Right renal pelvis (tissue), 4 donors: ENCODE results near the gene CSMD2. TPM values are rescaled to one million over a fixed set of nuclear protein-coding genes. Genes with fewer than 3 reads are reported as not detected.

Source experiments
- DNase-seq, 4 donors: peaks; one replicate each; pipeline ENCODE4 v3.0.0-alpha.2; 2013; ENCODE audit warnings: low read depth in 4 of 4, low spot score in 3 of 4, missing footprints in 1 of 4
- polyA plus RNA-seq, 4 donors: library from polyadenylated mRNA; unstranded; fragments of 120-200 nt; gene quantifications; one replicate each; pipeline ENCODE4 v1.2.1, GENCODE V29; 2013; ENCODE audit not compliant: insufficient read length in 4 of 4

Gene CSMD2
- polyA plus RNA-seq, 4 donors: 0.83 to 1.3 (median 1.2) TPM

- no peak for DNase-seq
Observed at GRCh38 chr1:34060901-34061415, 104.1 kb downstream of the CSMD2 start.

GRCh38 chr1:34060187-34060730, 104.8 kb downstream of the CSMD2 start:
- no peak for DNase-seq

DNA sequence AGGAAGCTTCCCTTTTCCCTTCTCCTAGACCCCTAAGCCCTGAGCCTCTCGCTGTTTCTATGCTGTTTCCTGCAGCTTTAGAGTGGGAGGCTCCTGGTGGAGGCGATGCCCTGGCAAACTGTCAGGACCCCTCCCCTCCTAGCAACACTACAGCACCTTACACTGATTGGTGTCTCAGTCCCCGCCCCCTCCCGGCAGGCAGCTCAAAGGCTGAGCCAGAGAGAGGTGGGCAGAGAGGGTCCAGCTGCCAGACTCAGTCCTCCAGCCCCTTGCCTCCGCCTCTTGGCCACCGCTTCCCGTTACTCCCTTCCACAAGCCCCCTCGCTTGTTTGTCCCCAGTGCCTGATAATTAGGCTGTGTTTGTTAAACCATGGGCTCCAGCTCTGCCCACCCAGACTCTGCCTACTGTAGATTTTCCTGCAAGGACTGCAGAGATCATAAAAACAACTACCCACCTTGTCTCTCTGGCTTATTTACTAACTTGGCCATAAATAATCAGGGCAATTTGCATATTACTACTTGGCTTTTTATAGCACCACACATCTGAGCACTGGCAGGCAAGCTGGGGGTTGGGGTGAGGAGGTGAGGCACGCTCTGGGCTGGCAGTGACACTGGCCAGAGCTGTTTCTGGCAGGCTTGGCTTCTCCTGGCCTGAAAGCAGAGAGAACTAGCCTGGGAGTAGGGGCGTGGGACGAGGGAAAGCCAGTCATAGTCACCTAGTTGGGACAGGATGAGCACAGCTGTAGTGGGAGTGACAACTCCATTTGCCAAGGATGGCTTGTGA, 107.5 kb downstream of the CSMD2 start:
- DNase-seq: no peak

DNA sequence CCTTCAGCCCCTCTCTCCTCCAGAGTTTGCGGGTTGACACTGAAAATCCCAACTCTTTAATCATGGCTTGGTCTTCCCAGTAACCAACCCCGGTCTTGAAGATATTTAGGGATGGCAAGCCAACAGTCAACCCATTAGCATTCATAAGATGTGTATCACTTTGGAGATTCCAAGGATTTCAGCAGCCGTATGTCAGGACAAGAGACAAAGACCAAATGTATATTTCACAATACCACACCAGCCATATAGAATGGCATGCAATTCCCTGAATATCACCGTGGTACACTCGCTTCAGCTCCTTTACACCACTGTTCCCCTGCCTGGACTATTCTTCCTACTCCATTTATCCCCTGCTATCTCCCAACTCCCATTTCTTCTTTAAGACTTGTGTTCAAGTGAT, 109.2 kb downstream of the CSMD2 start:
- DNase-seq: no peak

DNA sequence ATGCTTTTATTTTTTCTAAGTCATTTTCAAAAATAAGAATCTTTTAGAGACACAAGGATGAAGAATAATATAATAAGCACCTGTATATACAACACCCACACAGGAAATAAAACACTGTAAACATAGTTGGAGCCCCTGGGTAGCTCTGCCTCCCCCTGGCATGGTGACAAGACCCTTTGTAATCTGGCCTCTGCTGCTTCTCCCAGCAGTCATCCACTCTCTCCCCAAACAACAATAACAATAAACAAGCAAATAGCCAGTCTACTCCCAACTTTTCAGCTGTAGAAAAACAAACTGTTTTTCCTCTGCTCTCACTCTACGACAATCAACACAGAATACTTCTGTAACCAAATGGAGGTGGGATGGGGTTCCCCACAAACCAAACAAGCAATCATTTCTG, 110.1 kb downstream of the CSMD2 start:
- DNase-seq: no peak

DNA sequence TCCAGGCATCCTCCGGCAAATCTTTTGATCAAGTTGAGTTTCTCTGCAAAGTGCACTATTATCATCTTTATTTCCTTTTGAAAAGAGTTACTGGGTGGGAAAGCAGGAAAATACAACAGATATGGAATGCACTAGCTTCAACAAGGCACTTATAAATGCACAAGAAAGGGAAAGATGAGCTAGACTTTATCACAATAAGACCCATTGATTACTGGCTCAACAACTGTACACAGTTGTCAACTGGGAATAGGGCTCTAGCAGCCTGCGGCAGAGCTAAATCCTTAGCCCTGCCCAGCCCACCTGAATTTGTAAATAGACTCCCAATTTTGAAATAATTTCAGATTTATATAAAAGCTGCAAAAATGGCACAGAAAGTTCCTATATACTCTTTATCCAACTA, 111.4 kb downstream of the CSMD2 start:
- DNase-seq: no peak

DNA sequence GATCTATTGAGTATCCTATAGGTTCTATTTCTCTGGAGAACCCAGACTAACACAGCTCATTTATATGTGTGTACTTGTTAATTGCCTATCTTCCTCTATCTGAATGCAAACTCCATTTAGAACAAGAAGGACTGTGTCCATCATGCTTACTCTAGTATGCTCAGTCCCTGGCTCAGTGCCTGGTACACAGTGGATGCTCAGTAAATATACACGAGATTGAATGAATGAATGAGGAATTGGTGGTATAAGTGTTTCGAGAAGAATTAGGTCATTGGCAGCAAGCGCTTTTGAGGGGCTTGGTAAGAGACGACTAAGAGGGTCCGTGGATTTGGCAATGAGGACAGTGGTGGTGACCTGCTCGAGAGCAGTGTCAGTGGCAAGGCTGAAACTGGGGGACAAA, 112.5 kb downstream of the CSMD2 start:
- no peak for DNase-seq

DNA sequence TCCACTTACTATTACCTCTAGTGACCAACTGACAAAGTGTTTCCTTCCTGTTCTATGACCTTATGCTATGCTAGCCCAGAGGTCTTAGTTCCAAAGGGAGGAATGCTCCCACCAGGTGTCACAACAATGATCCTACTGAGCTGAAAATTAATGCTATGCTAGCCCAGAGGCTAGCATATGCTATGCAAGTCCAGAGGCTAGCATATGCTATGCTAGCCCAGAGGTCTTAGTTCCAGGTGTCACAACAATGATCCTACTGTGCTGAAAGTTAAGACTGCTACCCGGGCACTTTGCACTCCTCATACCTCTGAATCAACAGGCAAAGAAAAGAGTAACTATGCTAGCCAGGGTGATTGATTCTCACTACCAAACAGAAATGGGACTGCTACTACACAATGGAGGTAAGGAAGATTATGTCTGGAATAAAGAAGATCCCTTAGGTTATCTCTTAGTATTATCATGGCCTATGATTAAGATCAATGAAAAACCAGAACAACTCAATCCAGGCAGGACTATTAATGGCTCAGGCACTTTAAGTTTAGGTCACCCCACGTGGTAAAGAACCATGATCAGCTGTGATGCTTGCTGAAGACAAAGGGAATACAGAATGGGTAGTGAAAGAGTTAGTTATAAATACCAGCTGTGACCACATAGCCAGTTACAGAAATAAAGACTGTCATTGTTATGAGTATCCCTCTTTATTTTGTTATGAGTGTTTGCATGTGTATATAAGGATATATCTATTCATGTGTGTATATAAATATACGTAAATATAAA, 114.1 kb downstream of the CSMD2 start:
- no peak for DNase-seq

- no peak for DNase-seq
Observed at GRCh38 chr1:34049994-34050393, 115.0 kb downstream of the CSMD2 start.

- DNase-seq: no peak
Observed at GRCh38 chr1:34049477-34049876, 115.6 kb downstream of the CSMD2 start.

DNA sequence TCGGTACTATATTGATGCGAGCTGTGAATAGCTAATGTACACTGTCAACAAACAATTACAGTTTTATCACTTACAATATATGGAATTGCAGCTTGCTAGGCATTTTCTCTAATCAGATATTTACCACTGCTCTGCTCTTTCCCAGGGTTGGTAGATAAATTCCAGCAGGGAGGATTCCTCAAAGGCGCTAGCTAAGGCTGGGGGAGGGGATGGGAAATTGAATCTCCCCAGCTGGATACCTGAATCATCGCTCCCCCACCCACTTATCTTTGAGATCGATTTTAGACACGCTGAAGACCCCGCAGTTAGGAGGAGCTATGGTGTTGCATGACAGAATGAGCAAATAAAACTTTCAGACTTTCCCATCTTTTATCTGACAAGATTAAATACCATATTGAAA, 127.2 kb downstream of the CSMD2 start:
- DNase-seq: no peak

DNA sequence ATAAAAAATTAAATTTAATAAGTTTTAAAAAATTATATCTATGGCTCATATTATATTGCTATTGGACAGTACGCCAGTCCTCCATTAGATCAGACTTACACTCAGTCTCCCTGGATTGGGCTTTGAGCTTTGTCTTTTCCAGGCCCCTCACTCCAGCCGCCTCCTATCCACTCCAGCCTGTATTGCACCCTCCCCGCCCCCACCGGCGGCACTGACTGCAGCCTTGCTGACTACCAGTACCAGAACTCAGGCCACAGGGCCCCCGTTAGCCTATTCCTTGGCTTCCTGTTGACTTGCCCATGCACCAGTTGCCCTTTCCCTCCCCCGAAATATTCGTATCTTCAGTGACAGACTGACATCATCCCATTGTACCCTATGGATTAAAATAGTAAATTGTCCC, 127.9 kb downstream of the CSMD2 start:
- DNase-seq: no peak

GRCh38 chr1:34034036-34034435, 131.0 kb downstream of the CSMD2 start:
- no peak for DNase-seq

GRCh38 chr1:34029954-34030353, 135.1 kb downstream of the CSMD2 start:
- no peak for DNase-seq

GRCh38 chr1:34029515-34029914, 135.5 kb downstream of the CSMD2 start:
- DNase-seq: no peak

GRCh38 chr1:34028381-34029055, 136.5 kb downstream of the CSMD2 start:
- no peak for DNase-seq

DNA sequence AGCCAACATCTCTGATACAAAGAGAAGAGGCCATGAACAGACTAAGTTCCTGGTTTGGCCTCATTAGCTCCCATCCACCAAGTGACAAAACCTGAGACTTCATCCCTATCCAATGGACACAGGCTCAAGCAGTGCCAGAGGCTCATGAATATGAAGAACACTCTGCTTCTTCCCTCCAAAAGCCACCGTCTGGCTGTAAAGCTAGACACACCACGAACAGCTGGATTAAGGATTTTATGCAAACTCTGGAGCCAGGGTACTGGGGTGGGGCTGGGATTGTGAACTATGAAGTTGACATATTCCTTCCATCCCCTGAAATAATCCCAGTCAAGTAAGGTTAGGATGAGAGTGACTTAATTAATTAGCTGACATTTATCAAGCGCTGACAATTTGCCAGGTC, 139.4 kb downstream of the CSMD2 start:
- DNase-seq: no peak

DNA sequence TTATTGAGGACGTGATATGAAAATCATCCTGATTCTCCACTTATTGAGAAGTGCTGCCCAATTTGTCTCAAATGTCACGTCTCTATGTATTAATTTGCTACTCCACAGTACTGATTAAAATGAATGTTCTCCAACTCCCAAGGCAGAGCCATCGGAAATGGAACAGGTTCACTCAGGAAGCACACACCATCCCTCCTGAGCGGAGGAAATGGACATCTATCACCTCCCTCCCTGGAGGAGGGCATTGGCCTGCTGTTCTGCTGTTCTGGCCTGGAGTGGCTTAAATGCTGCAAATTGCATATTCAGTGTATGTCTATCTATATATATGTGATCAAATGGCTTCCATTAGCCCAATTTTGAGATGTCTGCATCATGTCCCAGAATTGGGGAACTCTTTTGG, 140.5 kb downstream of the CSMD2 start:
- DNase-seq: no peak

GRCh38 chr1:34019741-34020552, 145.1 kb downstream of the CSMD2 start:
- no peak for DNase-seq

- DNase-seq: no peak
Observed at GRCh38 chr1:34018285-34018684, 146.7 kb downstream of the CSMD2 start.
